ENCODE data around the gene MYPN. TPM values are rescaled to one million over a fixed set of nuclear protein-coding genes. Genes with fewer than 3 reads are reported as not detected.

MYPN gene
- polyA plus RNA-seq, 4 donors, result under 0.01 to 0.54 (median 0.12) TPM

DNA sequence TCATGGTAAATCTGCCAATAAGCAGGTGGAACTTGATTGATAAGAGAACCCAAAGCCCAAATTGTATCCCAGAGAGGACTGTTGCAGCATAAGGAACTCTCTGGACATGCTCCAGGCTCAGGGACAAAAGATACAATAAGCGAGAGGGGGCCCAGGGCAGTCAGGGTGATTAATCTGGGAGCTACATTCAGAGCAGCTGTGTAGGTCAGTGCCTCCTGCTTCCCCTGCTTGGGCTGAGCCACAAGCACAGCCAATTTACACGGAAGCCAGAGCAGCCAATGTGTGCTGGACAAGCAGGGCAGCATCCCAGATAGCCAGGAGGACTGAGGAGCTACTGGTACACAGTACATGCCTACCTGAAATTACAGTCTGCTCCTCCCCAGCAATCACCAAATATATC, 24.2 kb downstream of the MYPN start:
- Histone ChIP-seq H3K9me3 (ENCODE audit: control insufficient read depth in 2 of 2, insufficient read depth in 1 of 2, low read depth in 1 of 2, low read length in 1 of 2) (no peaks in the 10 kb centered on the region), H3K27me3 (ENCODE audit: control insufficient read depth in 3 of 3, insufficient read depth in 3 of 3, low read length in 3 of 3) (no peaks in the 10 kb centered on the region), H3K27ac (ENCODE audit: low read depth in 1 of 3, low read length in 2 of 3) (no peak overlapping the region), H3K4me1 (ENCODE audit: control insufficient read depth in 3 of 3, insufficient read depth in 2 of 3, low read depth in 1 of 3, low read length in 2 of 3) (peaks cover 0 to 4% (median 2%) of the 10 kb centered on the region in 3 donors), H3K36me3 (ENCODE audit: control insufficient read depth in 3 of 3, insufficient read depth in 2 of 3, low read depth in 1 of 3, low read length in 3 of 3) (no peaks in the 10 kb centered on the region), H3K4me3 (ENCODE audit: low read depth in 1 of 3, low read length in 3 of 3) (no peak overlapping the region)
- FAIRE-seq, result no peak
- 73 to 85% (median 84%) methylated on average over 2 of the region's 2 CpGs for WGBS, 3 donors
- DNase-seq, result no peak

DNA sequence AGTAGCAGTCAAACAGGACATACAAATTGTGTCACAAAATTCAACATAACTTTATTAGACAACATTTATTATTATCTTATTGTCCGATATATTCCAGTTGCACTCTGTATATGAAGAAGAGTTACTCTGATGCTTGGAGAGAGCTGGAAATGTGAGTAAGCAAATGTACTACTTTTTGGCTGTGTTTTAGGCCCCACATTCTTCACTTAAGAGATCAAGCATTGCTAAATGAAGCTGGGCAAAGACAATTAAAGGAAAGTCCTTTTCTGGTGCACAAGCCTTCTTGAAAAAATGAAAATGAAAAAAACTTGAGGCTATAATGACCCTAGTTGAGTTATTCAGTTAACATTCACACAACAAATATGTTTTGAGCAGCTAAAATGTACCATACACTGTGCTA, 26.1 kb downstream of the MYPN start:
- 82 to 96% (median 94%) methylated on average over 1 of the region's 1 CpG for WGBS, 3 donors
- H3K4me1 ChIP-seq (ENCODE audit: control insufficient read depth in 3 of 3, insufficient read depth in 2 of 3, low read depth in 1 of 3, low read length in 2 of 3), result peaks cover 0 to 4% (median 2%) of the 10 kb centered on the region in 3 donors
- no peak for DNase-seq
- H3K9me3 ChIP-seq (ENCODE audit: control insufficient read depth in 2 of 2, insufficient read depth in 1 of 2, low read depth in 1 of 2, low read length in 1 of 2), result no peaks in the 10 kb centered on the region
- H3K27ac ChIP-seq (ENCODE audit: low read depth in 1 of 3, low read length in 2 of 3), result peak overlapping the region in 2 of 3 donors; percentile 32 to 48
- no peak overlapping the region for H3K4me3 ChIP-seq (ENCODE audit: low read depth in 1 of 3, low read length in 3 of 3)
- no peaks in the 10 kb centered on the region for H3K36me3 ChIP-seq (ENCODE audit: control insufficient read depth in 3 of 3, insufficient read depth in 2 of 3, low read depth in 1 of 3, low read length in 3 of 3)
- no peak for FAIRE-seq
- H3K27me3 ChIP-seq (ENCODE audit: control insufficient read depth in 3 of 3, insufficient read depth in 3 of 3, low read length in 3 of 3), result no peaks in the 10 kb centered on the region

DNA sequence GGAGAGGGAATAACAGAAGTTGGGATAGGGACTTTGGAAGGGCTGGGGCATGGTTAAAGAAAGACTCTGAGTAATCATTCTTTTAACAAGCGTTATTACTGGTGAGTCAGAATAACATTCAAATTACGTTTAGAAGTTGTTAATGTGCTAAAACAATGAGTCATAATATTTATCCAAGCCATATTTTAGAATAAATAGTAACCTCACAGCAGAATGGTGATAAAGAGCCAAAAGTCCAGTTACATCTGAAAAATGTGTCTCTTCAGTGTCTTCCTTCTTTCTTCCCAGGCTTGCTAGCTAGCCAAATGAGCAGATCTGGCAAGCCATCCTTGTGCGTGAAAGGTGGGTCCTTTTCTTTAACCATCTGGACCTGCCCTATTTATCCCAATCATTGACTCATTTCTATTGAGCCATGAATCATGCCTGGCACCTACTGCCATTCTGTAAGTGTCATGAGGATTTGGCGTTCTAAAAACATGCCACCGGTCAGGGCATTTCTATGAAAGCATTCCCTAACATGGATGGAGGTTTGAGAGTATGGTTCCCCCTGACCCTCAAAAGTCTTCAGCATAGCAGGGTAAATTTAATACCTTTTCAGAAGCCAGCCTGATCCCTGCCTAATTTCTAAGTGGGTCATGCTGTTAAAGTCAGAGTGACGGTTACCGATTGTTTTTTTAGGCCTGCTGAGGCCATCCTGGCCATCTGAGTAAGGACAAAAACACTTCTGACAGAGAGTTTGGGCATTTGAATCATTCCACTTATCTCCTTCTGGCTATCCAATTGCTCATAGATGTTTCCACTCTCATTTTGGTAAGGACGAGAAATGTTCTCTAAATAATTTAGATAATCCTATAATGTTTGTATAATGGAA, 26.9 kb downstream of the MYPN start:
- H3K27ac ChIP-seq (ENCODE audit: low read depth in 1 of 3, low read length in 2 of 3), result peak overlapping the region in 2 of 3 donors; percentile 52 to 90
- H3K4me1 ChIP-seq (ENCODE audit: control insufficient read depth in 3 of 3, insufficient read depth in 2 of 3, low read depth in 1 of 3, low read length in 2 of 3), result peaks cover 0 to 4% (median 2%) of the 10 kb centered on the region in 3 donors
- H3K27me3 ChIP-seq (ENCODE audit: control insufficient read depth in 3 of 3, insufficient read depth in 3 of 3, low read length in 3 of 3), result no peaks in the 10 kb centered on the region
- H3K4me3 ChIP-seq (ENCODE audit: low read depth in 1 of 3, low read length in 3 of 3), result no peak overlapping the region
- H3K36me3 ChIP-seq (ENCODE audit: control insufficient read depth in 3 of 3, insufficient read depth in 2 of 3, low read depth in 1 of 3, low read length in 3 of 3), result no peaks in the 10 kb centered on the region
- WGBS, 3 donors, result 39 to 48% (median 46%) methylated on average over 8 of the region's 8 CpGs
- FAIRE-seq (no peak), DNase-seq (peak; percentile 24 to 82)
- H3K9me3 ChIP-seq (ENCODE audit: control insufficient read depth in 2 of 2, insufficient read depth in 1 of 2, low read depth in 1 of 2, low read length in 1 of 2), result no peaks in the 10 kb centered on the region

DNA sequence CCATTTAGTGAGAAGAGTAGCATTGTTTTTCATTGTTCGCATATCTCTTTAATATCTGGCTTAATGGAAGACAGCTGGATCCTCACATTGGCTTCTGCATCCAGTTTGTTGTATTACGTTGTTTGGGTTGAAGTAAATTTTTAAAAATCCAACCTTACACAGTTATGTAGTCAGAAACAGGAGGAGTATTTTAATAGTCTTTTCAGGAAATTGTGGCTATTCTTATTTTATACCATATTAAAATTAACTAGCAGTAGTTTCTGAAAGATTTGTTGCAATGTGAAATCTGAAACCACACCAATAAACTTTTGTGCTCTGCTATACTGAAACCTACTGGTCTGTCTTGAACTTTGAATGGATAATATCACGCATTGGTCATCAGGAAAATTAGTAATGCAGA, 27.9 kb downstream of the MYPN start:
- H3K36me3 ChIP-seq (ENCODE audit: control insufficient read depth in 3 of 3, insufficient read depth in 2 of 3, low read depth in 1 of 3, low read length in 3 of 3), result no peaks in the 10 kb centered on the region
- no peak for FAIRE-seq
- H3K27ac ChIP-seq (ENCODE audit: low read depth in 1 of 3, low read length in 2 of 3), result no peak overlapping the region
- no peak overlapping the region for H3K4me3 ChIP-seq (ENCODE audit: low read depth in 1 of 3, low read length in 3 of 3)
- WGBS, 3 donors, result 74 to 94% (median 91%) methylated on average over 3 of the region's 3 CpGs
- no peaks in the 10 kb centered on the region for H3K9me3 ChIP-seq (ENCODE audit: control insufficient read depth in 2 of 2, insufficient read depth in 1 of 2, low read depth in 1 of 2, low read length in 1 of 2)
- H3K27me3 ChIP-seq (ENCODE audit: control insufficient read depth in 3 of 3, insufficient read depth in 3 of 3, low read length in 3 of 3), result no peaks in the 10 kb centered on the region
- peaks cover 0 to 4% (median 2%) of the 10 kb centered on the region in 3 donors for H3K4me1 ChIP-seq (ENCODE audit: control insufficient read depth in 3 of 3, insufficient read depth in 2 of 3, low read depth in 1 of 3, low read length in 2 of 3)
- DNase-seq, result no peak

DNA sequence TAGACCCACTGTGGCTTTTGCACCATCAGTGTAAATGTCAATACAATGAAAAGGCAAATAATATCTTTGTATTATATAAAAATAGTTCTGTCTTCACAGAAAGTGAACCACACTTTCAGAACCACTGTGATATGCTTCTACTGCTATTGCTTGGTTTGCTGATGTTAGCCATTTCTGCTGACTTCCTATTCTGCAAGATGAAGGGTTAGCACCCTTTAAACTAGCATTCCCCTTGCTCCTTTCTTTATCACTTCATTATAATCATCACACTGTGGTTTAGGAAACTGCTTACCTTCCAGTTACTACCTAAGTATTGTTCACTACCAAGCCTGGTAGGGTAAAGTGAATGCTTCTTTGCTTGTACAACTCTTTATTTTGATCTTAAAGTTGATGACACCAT, 29.2 kb downstream of the MYPN start:
- FAIRE-seq (no peak), DNase-seq (no peak)
- Histone ChIP-seq H3K9me3 (ENCODE audit: control insufficient read depth in 2 of 2, insufficient read depth in 1 of 2, low read depth in 1 of 2, low read length in 1 of 2) (no peaks in the 10 kb centered on the region), H3K27ac (ENCODE audit: low read depth in 1 of 3, low read length in 2 of 3) (no peak overlapping the region), H3K4me3 (ENCODE audit: low read depth in 1 of 3, low read length in 3 of 3) (no peak overlapping the region), H3K27me3 (ENCODE audit: control insufficient read depth in 3 of 3, insufficient read depth in 3 of 3, low read length in 3 of 3) (no peaks in the 10 kb centered on the region), H3K36me3 (ENCODE audit: control insufficient read depth in 3 of 3, insufficient read depth in 2 of 3, low read depth in 1 of 3, low read length in 3 of 3) (no peaks in the 10 kb centered on the region), H3K4me1 (ENCODE audit: control insufficient read depth in 3 of 3, insufficient read depth in 2 of 3, low read depth in 1 of 3, low read length in 2 of 3) (peaks cover 0 to 4% (median 2%) of the 10 kb centered on the region in 3 donors)

DNA sequence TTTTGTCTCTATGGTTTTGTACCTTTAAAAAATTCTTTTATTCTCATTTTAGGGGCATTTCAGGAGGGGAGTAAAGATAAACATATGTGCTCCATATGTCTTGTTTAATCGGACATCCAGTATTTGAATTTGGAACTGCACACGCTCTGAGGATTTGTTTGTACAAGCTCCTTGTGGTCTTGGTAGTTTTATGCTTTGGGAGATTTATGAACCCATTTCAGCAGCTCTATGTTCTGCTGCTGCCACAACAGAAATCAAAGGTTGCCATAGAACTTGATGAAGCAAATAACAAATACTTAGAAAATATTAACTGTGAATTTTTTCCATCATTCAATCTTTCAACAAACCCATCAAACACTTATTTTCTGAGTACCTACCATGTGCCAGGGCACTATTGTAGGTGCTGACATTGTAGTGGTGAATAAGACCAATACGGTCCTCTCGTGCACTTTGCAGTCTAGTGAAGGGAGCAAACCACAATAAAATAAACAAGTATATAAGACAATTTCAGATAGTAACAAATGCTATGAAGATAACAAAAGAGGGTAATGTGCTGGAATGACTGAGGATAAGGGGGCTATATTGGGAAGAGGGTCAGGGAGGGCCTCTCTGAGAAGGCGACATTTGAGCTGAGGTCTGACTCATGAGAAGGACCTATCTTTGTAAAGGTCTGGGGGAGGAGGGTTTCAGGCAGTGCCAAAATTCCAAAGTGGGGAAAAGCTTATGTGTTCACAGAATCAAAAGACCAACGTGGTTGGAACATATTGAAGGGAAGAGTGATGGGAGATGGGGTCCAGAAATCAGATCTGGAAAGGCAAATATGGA, 30.4 kb downstream of the MYPN start:
- 77 to 83% (median 83%) methylated on average over 6 of the region's 6 CpGs for WGBS, 3 donors
- FAIRE-seq, result no peak

DNA sequence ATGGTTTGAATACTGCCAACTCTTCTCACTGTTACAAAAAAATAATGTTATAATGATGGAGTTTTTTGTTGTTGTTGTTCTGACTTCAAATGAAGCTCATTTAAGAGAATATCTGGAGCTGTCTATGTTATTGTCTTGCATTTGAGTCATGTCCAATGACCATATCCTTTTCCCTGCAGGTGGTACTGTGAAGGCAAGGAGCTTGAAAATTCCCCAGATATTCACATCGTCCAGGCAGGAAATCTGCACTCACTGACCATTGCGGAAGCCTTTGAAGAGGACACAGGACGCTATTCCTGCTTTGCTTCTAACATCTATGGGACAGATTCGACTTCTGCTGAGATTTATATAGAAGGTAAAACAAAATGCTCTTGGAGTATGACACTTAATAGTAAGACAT, 33.5 kb downstream of the MYPN start:
- Histone ChIP-seq H3K4me1 (ENCODE audit: control insufficient read depth in 3 of 3, insufficient read depth in 2 of 3, low read depth in 1 of 3, low read length in 2 of 3) (no peaks in the 10 kb centered on the region), H3K36me3 (ENCODE audit: control insufficient read depth in 3 of 3, insufficient read depth in 2 of 3, low read depth in 1 of 3, low read length in 3 of 3) (no peaks in the 10 kb centered on the region), H3K4me3 (ENCODE audit: low read depth in 1 of 3, low read length in 3 of 3) (no peak overlapping the region), H3K27me3 (ENCODE audit: control insufficient read depth in 3 of 3, insufficient read depth in 3 of 3, low read length in 3 of 3) (no peaks in the 10 kb centered on the region), H3K9me3 (ENCODE audit: control insufficient read depth in 2 of 2, insufficient read depth in 1 of 2, low read depth in 1 of 2, low read length in 1 of 2) (no peaks in the 10 kb centered on the region), H3K27ac (ENCODE audit: low read depth in 1 of 3, low read length in 2 of 3) (no peak overlapping the region)
- FAIRE-seq (no peak), DNase-seq (no peak)
- WGBS, 3 donors, result 80 to 87% (median 87%) methylated on average over 4 of the region's 4 CpGs

More for the DNA sequence above, 30.4 kb downstream of the MYPN start:
- no peaks in the 10 kb centered on the region for H3K27me3 ChIP-seq (ENCODE audit: control insufficient read depth in 3 of 3, insufficient read depth in 3 of 3, low read length in 3 of 3)
- no peak overlapping the region for H3K27ac ChIP-seq (ENCODE audit: low read depth in 1 of 3, low read length in 2 of 3)
- peaks cover 0 to 4% (median 2%) of the 10 kb centered on the region in 3 donors for H3K4me1 ChIP-seq (ENCODE audit: control insufficient read depth in 3 of 3, insufficient read depth in 2 of 3, low read depth in 1 of 3, low read length in 2 of 3)
- no peak for DNase-seq
- H3K9me3 ChIP-seq (ENCODE audit: control insufficient read depth in 2 of 2, insufficient read depth in 1 of 2, low read depth in 1 of 2, low read length in 1 of 2), result no peaks in the 10 kb centered on the region
- no peaks in the 10 kb centered on the region for H3K36me3 ChIP-seq (ENCODE audit: control insufficient read depth in 3 of 3, insufficient read depth in 2 of 3, low read depth in 1 of 3, low read length in 3 of 3)
- no peak overlapping the region for H3K4me3 ChIP-seq (ENCODE audit: low read depth in 1 of 3, low read length in 3 of 3)

DNA sequence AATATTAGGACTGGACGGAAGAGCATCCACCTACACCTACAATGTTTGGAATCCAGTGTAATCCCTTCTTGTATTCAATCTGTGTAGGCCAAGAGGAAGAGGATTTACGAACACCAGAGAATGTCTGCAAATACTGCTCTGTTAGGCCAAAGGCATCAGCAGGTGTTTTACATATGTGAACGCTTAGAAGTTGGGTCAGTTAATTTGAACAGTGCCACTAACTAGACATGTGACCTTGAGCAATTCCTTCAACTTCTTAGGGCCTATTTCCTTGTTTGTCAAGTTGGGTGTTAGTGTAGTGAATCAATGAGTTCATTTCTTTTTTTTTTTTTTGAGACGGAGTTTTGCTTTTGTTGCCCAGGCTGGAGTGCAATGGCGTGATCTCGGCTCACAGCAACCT, 35.4 kb downstream of the MYPN start:
- 66 to 78% (median 69%) methylated on average over 6 of the region's 6 CpGs for WGBS, 3 donors
- no peak overlapping the region for H3K27ac ChIP-seq (ENCODE audit: low read depth in 1 of 3, low read length in 2 of 3)

More for the DNA sequence above, 35.4 kb downstream of the MYPN start:
- peak in 1 of 2 donors; percentile 27 for DNase-seq
- no peaks in the 10 kb centered on the region for H3K27me3 ChIP-seq (ENCODE audit: control insufficient read depth in 3 of 3, insufficient read depth in 3 of 3, low read length in 3 of 3)
- no peaks in the 10 kb centered on the region for H3K4me1 ChIP-seq (ENCODE audit: control insufficient read depth in 3 of 3, insufficient read depth in 2 of 3, low read depth in 1 of 3, low read length in 2 of 3)
- no peaks in the 10 kb centered on the region for H3K36me3 ChIP-seq (ENCODE audit: control insufficient read depth in 3 of 3, insufficient read depth in 2 of 3, low read depth in 1 of 3, low read length in 3 of 3)
- no peak for FAIRE-seq
- H3K4me3 ChIP-seq (ENCODE audit: low read depth in 1 of 3, low read length in 3 of 3), result no peak overlapping the region
- H3K9me3 ChIP-seq (ENCODE audit: control insufficient read depth in 2 of 2, insufficient read depth in 1 of 2, low read depth in 1 of 2, low read length in 1 of 2), result no peaks in the 10 kb centered on the region
